Osteocyte (in vitro differentiated cells): Measurements from ENCODE around the gene LRRC70. TPM values are rescaled to one million over a fixed set of nuclear protein-coding genes. Genes with fewer than 3 reads are reported as not detected.

Experiments
- DNase-seq: peaks from one replicate; pipeline ENCODE4 v3.0.0; 2021; ENCODE audit warnings: mixed read lengths; ENCODE audit not compliant: unreplicated experiment; ENCODE audit errors: extremely low spot score
- H3K27ac Mint-ChIP-seq: one replicate; pipeline ENCODE4 v1.8.0; 2021; ENCODE audit warnings: mild to moderate bottlenecking, mixed read lengths; ENCODE audit not compliant: unreplicated experiment
- H3K27me3 Mint-ChIP-seq: one replicate; pipeline ENCODE4 v1.8.0; 2021; ENCODE audit warnings: mixed read lengths; ENCODE audit not compliant: unreplicated experiment
- H3K36me3 Mint-ChIP-seq: one replicate; pipeline ENCODE4 v1.8.0; 2021; ENCODE audit warnings: mixed read lengths; ENCODE audit not compliant: unreplicated experiment
- H3K4me1 Mint-ChIP-seq: one replicate; pipeline ENCODE4 v1.8.0; 2021; ENCODE audit warnings: mixed read lengths; ENCODE audit not compliant: unreplicated experiment
- H3K4me3 Mint-ChIP-seq: one replicate; pipeline ENCODE4 v1.8.0; 2021; ENCODE audit warnings: mild to moderate bottlenecking, moderate library complexity, mixed read lengths; ENCODE audit not compliant: unreplicated experiment
- H3K9me3 Mint-ChIP-seq: one replicate; pipeline ENCODE4 v1.8.0; 2021; ENCODE audit warnings: mixed read lengths; ENCODE audit not compliant: unreplicated experiment
- total RNA-seq: library from RNA; stranded (reverse); gene quantifications from 2 replicates; pipeline ENCODE4 v1.2.1, GENCODE V29; 2021
- TF ChIP-seq, protein P1 (sequence below): fragments of 200-600 bp; sonication (generic); IDR thresholded peaks from 2 replicates; pipeline ENCODE4 v1.5.0; 2021; ENCODE audit warnings: antibody characterized with exemption, mild to moderate bottlenecking, moderate library complexity

Gene LRRC70
- total RNA-seq, 1 donor from 2014 or later, result 0.73 TPM

DNA sequence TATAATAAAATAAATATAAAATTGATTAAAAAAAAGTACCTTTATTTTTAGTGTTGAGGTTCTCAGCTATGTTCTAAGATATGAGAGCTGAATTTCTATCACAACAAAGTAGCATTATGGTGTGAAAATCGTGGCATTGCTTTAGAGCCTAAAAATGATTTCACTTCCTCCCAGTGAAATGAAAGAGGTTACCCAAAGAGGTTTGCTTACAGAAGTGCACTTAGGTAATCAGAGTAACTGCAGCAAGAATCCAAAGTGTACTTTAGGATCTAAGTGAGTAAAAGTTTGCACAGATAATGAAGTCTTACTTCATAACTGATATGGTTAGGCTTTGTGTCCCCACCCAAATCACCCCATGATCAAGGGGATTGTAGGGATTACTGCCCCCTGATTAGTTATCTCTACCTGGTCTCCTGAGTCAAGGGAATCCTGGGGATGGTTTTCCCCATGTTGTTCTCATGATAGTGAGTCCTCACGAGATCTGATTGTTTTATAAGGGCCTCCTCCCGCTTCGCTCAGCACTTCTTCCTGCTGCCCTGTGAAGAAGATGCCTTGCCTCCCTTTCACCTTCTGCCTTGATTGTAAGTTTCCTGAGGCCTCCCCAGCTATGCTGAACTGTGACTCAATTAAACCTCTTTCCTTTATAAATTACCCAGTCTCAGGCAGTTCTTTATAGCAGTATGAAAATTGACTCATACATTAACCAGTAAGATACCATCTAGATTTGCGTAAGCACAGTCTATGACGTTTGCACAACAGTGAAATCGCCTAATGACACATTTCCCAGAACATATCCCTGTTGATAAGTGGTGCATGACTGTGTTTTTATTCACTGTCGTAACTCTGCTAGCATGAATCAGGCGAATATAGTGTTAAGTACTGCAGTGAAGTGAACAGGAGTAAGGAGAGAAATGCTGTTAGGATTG, 40.3 kb upstream of the LRRC70 start:
- DNase-seq, result no peak
- TF ChIP-seq, protein P1, sequence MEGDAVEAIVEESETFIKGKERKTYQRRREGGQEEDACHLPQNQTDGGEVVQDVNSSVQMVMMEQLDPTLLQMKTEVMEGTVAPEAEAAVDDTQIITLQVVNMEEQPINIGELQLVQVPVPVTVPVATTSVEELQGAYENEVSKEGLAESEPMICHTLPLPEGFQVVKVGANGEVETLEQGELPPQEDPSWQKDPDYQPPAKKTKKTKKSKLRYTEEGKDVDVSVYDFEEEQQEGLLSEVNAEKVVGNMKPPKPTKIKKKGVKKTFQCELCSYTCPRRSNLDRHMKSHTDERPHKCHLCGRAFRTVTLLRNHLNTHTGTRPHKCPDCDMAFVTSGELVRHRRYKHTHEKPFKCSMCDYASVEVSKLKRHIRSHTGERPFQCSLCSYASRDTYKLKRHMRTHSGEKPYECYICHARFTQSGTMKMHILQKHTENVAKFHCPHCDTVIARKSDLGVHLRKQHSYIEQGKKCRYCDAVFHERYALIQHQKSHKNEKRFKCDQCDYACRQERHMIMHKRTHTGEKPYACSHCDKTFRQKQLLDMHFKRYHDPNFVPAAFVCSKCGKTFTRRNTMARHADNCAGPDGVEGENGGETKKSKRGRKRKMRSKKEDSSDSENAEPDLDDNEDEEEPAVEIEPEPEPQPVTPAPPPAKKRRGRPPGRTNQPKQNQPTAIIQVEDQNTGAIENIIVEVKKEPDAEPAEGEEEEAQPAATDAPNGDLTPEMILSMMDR, result no peak
- no peak overlapping the region for H3K4me3 Mint-ChIP-seq
- peaks cover 2% of the 10 kb centered on the region for H3K36me3 Mint-ChIP-seq
- H3K4me1 Mint-ChIP-seq, result no peaks in the 10 kb centered on the region
- no peaks in the 10 kb centered on the region for H3K27me3 Mint-ChIP-seq
- no peaks in the 10 kb centered on the region for H3K9me3 Mint-ChIP-seq
- no peak overlapping the region for H3K27ac Mint-ChIP-seq

- H3K9me3 Mint-ChIP-seq, result no peaks in the 10 kb centered on the region
- no peaks in the 10 kb centered on the region for H3K27me3 Mint-ChIP-seq
- H3K36me3 Mint-ChIP-seq, result peaks cover 17% of the 10 kb centered on the region
- H3K4me1 Mint-ChIP-seq, result no peaks in the 10 kb centered on the region
- no peak overlapping the region for H3K27ac Mint-ChIP-seq
- TF ChIP-seq, protein P1, result no peak
- no peak for DNase-seq
- no peak overlapping the region for H3K4me3 Mint-ChIP-seq
Observed at GRCh38 chr5:62542720-62543119, 35.9 kb upstream of the LRRC70 start.

DNA sequence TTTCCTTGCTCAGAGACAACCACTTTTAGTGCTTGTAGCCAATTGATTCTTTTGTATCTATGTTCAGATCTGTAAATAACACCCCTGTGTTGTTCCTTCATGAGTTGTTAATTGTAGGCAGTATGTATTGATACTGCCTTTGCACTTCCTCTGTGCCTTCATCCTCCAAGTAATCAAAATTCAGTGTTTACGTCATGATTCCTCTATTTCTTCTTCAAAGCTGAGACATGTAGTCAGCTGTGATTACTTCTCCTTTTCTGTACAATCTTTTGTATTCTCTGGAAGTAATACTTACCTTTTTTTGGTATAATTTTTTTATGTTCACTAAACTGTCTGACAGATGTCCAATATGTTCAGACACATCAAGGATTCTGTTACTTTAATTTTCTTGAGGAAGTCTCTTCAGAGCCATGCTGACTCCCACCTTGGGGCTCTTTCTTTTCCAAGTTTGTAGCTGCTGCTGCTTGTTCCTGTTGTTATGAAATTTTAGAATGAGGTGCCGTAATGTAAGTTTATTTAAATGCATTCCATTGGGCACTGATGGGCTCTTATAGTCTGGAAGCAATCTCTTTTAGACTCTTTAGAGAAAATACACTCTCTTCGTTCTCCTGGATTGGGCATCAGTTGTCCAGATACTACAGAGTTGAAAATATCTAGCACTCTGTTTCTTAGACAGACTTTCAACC, 30.5 kb upstream of the LRRC70 start:
- Mint-ChIP-seq H3K9me3 (no peaks in the 10 kb centered on the region), H3K36me3 (peaks cover 21% of the 10 kb centered on the region), H3K27ac (no peak overlapping the region), H3K27me3 (no peaks in the 10 kb centered on the region), H3K4me1 (peaks cover 2% of the 10 kb centered on the region), H3K4me3 (no peak overlapping the region)
- DNase-seq, result no peak
- TF ChIP-seq, protein P1, result no peak

DNA sequence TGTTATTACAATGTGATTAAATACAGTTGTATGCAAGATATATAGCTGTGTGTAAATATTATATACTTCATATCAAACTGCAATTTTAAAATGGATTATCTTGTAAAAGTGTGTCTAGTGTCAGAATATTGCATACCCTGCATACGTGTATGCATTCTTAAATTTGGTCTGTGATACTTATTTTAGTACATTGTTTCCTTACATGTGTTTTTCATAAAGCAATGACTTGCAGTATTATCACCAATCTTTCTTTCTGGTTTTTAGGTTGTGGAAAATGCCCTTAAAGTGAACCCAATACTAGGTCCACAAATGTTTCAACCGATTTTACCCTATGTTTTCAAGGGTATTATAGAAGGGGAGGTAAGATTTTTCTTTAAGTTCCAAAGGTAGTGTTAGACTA, 28.5 kb upstream of the LRRC70 start:
- no peaks in the 10 kb centered on the region for H3K27me3 Mint-ChIP-seq

More for the DNA sequence above, 28.5 kb upstream of the LRRC70 start:
- TF ChIP-seq, protein P1, result no peak
- Mint-ChIP-seq H3K4me1 (peaks cover 2% of the 10 kb centered on the region), H3K27ac (no peak overlapping the region), H3K4me3 (no peak overlapping the region), H3K9me3 (no peaks in the 10 kb centered on the region), H3K36me3 (peaks cover 12% of the 10 kb centered on the region)
- no peak for DNase-seq
